Lung (tissue), 12 donors: ENCODE measurements around the gene KCNAB3. TPM values are rescaled to one million over a fixed set of nuclear protein-coding genes. Genes with fewer than 3 reads are reported as not detected.
A peak's percentile ranks its signal among the peaks of the same experiment; 100 is the strongest.

Experiments used
- ATAC-seq: fragments of 200-7000 bp; cut with Tn5 transposase; one replicate; pipeline ENCODE4 v1.9.1; 2020; ENCODE audit warnings: moderate number of reproducible peaks; ENCODE audit not compliant: insufficient read depth, low FRiP score
- DNase-seq, 3 donors: peaks; one replicate each; pipeline ENCODE4 v3.0.0-alpha.2; 2013 to 2017
- H3K27ac ChIP-seq, 2 donors: one replicate each; pipeline ENCODE4 v1.5.1; 2013; ENCODE audit warnings: mild to moderate bottlenecking in 2 of 2, moderate library complexity in 2 of 2, control low read depth in 1 of 2, inconsistent platforms in 1 of 2, low read depth in 1 of 2, low read length in 1 of 2
- H3K27me3 ChIP-seq, 3 donors: one replicate each; pipeline ENCODE4 v1.5.1; 2013; ENCODE audit warnings: low read length in 2 of 3; ENCODE audit not compliant: control insufficient read depth in 3 of 3, insufficient read depth in 3 of 3
- H3K36me3 ChIP-seq, 4 donors: one replicate each; pipeline ENCODE4 v1.5.1; 2013; ENCODE audit warnings: low read length in 4 of 4, mild to moderate bottlenecking in 1 of 4, moderate library complexity in 1 of 4; ENCODE audit not compliant: control insufficient read depth in 4 of 4, insufficient read depth in 4 of 4
- H3K4me1 ChIP-seq, 5 donors: one replicate each; pipeline ENCODE4 v1.5.1; 2013; ENCODE audit warnings: low read length in 5 of 5, mild to moderate bottlenecking in 2 of 5, moderate library complexity in 1 of 5; ENCODE audit not compliant: control insufficient read depth in 5 of 5, insufficient read depth in 5 of 5
- H3K4me3 ChIP-seq: one replicate; pipeline ENCODE4 v1.5.1; 2013; ENCODE audit warnings: mild to moderate bottlenecking, control low read depth, moderate library complexity
- H3K9ac ChIP-seq, 2 donors: one replicate each; pipeline ENCODE4 v1.5.1; 2013; ENCODE audit warnings: low read length in 2 of 2, control low read depth in 1 of 2; ENCODE audit not compliant: insufficient read depth in 1 of 2
- H3K9me3 ChIP-seq, 4 donors: one replicate each; pipeline ENCODE4 v1.5.1; 2013; ENCODE audit warnings: low read length in 3 of 4, mild to moderate bottlenecking in 1 of 4, moderate library complexity in 1 of 4; ENCODE audit not compliant: control insufficient read depth in 4 of 4, insufficient read depth in 3 of 4
- WGBS, 2 donors: extraction: QIAGEN DNeasy Blood & Tissue Kit; methylation state at CpG; one replicate each; pipeline ENCODE4 v1.1.7; 2013; 5-methylcytosine and 5-hydroxymethylcytosine counted together
- polyA plus RNA-seq, 2 donors: library from polyadenylated mRNA; stranded (reverse); fragments of 200-250 nt; gene quantifications; one replicate each; pipeline ENCODE4 v1.2.1, GENCODE V29; 2013
- total RNA-seq, 2 donors: library from RNA; depleted of rRNA in 1 of 2; stranded (reverse); fragments of >200 nt in 1 of 2; gene quantifications; one replicate each; pipeline ENCODE4 v1.2.1, GENCODE V29; 2014 to 2021
- TF ChIP-seq, protein P1 (sequence below): IDR thresholded peaks from 2 replicates; pipeline ENCODE4 v1.5.1; 2012; ENCODE audit warnings: mild to moderate bottlenecking; ENCODE audit errors: control extremely low read depth, extremely low read depth
- donor health status: control.
- donor health status: control.
- donor health status: Bipolar disorder and iron deficiency.
- donor health status: healthy.
- donor health status: DM: yes; HTN: yes; CAD: no.

KCNAB3 gene
- total and polyA plus RNA-seq, 4 donors = 1.3 to 5.8 (median 3.3) TPM

DNA sequence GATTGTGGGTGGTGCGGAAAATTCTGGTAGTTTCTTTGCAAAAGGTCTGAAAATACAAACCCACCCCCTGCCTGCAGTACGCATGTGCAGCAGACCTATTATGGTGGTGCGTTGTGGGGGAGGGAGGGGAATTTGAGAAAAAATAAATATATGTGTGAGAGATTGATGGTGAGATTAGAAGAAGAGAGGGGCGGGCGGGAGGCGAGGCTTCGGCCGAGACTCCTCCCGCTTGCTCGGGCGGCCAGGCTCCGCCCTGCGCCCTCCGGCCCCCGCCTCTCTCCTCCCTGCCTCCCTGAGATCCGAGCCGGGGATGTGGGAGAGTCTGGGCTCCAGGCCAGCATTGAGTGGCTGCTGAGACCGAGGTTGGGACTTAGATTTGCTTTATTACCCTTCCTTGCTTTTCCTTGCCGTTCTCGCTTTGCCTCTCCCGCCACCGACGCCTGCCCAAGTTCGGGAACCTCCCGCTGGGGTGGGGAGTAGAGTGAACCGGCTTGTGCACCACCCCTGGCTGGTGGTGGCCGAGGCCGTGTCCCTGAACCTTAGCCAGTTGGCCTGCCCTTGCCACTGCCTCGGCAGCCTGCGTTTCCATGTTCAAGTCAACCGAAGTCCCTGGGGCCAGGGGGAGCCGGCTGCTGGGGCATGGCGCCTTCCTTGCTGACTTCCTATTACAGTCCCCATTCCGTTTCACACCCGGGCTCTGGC is 42.0 kb downstream of the KCNAB3 start:
- H3K27ac ChIP-seq = peak overlapping the region; percentile 86 to 93
- 0% methylated on average over 35 of the region's 35 CpGs for WGBS, 2 donors
- peak; percentile 98 to 100 (median 100) for DNase-seq
- peaks cover 15 to 58% (median 24%) of the 10 kb centered on the region in 5 donors for H3K4me1 ChIP-seq
- TF ChIP-seq, protein P1, sequence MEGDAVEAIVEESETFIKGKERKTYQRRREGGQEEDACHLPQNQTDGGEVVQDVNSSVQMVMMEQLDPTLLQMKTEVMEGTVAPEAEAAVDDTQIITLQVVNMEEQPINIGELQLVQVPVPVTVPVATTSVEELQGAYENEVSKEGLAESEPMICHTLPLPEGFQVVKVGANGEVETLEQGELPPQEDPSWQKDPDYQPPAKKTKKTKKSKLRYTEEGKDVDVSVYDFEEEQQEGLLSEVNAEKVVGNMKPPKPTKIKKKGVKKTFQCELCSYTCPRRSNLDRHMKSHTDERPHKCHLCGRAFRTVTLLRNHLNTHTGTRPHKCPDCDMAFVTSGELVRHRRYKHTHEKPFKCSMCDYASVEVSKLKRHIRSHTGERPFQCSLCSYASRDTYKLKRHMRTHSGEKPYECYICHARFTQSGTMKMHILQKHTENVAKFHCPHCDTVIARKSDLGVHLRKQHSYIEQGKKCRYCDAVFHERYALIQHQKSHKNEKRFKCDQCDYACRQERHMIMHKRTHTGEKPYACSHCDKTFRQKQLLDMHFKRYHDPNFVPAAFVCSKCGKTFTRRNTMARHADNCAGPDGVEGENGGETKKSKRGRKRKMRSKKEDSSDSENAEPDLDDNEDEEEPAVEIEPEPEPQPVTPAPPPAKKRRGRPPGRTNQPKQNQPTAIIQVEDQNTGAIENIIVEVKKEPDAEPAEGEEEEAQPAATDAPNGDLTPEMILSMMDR = no peak
- no peak overlapping the region for H3K4me3 ChIP-seq
- H3K27me3 ChIP-seq = no peaks in the 10 kb centered on the region
- H3K9me3 ChIP-seq = no peaks in the 10 kb centered on the region
- peaks cover 0 to 21% (median 13%) of the 10 kb centered on the region in 4 donors for H3K36me3 ChIP-seq
- peak overlapping the region; percentile 8 to 76 for H3K9ac ChIP-seq
- peak; percentile 87 for ATAC-seq

DNA sequence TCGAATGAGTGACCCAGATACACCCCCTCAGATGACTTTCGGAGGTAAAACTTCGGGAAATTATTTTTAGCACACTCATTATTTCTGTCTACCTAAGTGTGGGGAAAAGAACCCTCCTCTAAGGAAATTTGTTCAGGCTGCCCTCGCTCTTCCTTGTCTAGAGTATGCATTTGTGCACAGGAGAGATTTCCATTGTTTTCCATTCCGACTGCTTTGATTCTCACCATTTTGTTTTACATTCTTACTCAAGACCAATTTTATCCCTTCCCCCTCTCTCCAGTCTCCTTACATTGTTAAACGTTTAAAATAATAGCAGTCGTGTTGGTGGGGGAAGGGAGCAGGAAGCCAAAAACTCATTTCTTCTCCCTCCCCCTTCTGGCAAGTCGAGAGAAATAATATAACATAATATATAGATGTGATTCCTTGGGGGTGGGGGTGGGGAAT is 42.6 kb downstream of the KCNAB3 start:
- Histone ChIP-seq H3K27me3 (no peaks in the 10 kb centered on the region), H3K36me3 (peaks cover 0 to 22% (median 13%) of the 10 kb centered on the region in 4 donors), H3K4me1 (peaks cover 15 to 63% (median 26%) of the 10 kb centered on the region in 5 donors), H3K4me3 (no peak overlapping the region), H3K9me3 (no peaks in the 10 kb centered on the region), H3K9ac (peak overlapping the region; percentile 20 to 81), H3K27ac (peak overlapping the region; percentile 14 to 93)
- DNase-seq (no peak), ATAC-seq (no peak)
- WGBS, 2 donors = 2% methylated on average over 8 of the region's 8 CpGs
- TF ChIP-seq, protein P1 = no peak

DNA sequence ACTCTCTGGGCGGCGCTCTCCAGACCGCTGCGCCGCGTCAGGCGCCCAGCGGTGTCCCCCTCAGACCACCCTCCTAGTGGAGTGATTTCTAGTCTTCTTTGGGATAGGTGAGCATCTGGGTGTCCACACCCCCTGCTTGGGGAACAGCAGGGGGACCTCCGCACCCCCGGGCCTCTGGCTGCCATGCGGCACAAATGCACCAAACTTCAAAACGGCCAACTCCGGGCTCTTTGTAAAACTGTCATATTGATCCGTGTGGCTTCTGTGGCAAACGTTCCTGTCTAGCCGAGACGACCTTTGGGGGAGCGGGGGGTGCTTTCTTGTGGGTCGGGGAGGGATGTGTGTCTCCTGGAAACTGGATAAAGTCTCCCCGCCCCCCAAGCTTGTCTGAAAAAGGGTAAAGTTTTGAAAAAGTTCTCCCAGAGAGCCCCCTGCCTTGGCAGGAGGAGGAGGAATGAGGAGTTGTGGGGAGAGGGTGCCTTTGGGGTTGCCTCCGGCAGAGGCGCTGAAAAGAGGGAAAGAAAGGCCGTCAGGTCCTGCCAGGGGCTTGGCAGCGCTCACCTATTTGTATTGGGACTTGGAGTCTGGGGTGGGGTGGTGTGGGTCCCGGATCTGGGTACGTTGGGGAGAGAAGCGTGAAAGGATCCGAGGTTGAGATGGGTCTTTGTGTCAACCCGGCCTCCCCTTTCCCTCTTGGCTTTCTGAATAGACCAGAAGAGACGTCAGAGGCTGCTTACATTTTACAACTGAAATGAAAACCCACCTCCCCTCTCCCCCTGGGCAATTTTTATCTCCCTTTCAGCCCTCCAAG is 43.2 kb downstream of the KCNAB3 start:
- 1 to 2% methylated on average over 30 of the region's 30 CpGs for WGBS, 2 donors
- DNase-seq (peak; percentile 68 to 78 (median 68)), ATAC-seq (no peak)
- H3K27me3 ChIP-seq = no peaks in the 10 kb centered on the region
- H3K4me3 ChIP-seq = peak overlapping the region; percentile 46
- peak overlapping the region; percentile 40 to 86 for H3K27ac ChIP-seq
- peak overlapping the region; percentile 28 to 81 for H3K9ac ChIP-seq
- peaks cover 15 to 69% (median 29%) of the 10 kb centered on the region in 5 donors for H3K4me1 ChIP-seq
- TF ChIP-seq, protein P1 = no peak
- peaks cover 0 to 16% (median 12%) of the 10 kb centered on the region in 4 donors for H3K36me3 ChIP-seq
- no peaks in the 10 kb centered on the region for H3K9me3 ChIP-seq
